HepG2 (cell line): ENCODE results near the gene KIF26B.

Experiments
- FOXP1 ChIP-seq, 2 experiments: fragments of 450-650 bp in 1 of 2; IDR thresholded peaks; 2 replicates each; pipeline ENCODE4 v1.6.1; 2017 to 2018; ENCODE audit warnings: antibody characterized with exemption in 1 of 2
- HIC2 ChIP-seq: sonication (generic); formaldehyde crosslinking; IDR thresholded peaks from 2 replicates; pipeline ENCODE4 v1.9.0; 2022; ENCODE audit warnings: low read depth, missing genetic modification reagents
- HMG20B ChIP-seq: conservative IDR thresholded peaks from 2 replicates; pipeline ENCODE4 v1.6.1; 2016; ENCODE audit warnings: missing genetic modification reagents, missing compliant biosample characterization
- MED1 ChIP-seq: sonication (generic); formaldehyde crosslinking; IDR thresholded peaks from 2 replicates; pipeline ENCODE4 v1.4.0; 2020; ENCODE audit warnings: missing genetic modification reagents
- POLR2A ChIP-seq, 2 experiments: IDR thresholded peaks; 2 replicates each; pipeline ENCODE4 v1.6.1; 2011; ENCODE audit warnings: low read depth in 2 of 2, low read length in 2 of 2, mild to moderate bottlenecking in 1 of 2, moderate library complexity in 1 of 2; ENCODE audit not compliant: insufficient read depth in 1 of 2
- TAF1 ChIP-seq: sonication (generic); formaldehyde crosslinking; IDR thresholded peaks from 2 replicates; pipeline ENCODE4 v1.4.0; 2020; ENCODE audit warnings: missing genetic modification reagents
- TIGD3 ChIP-seq: sonication (generic); formaldehyde crosslinking; IDR thresholded peaks from 2 replicates; pipeline ENCODE4 v1.5.1; 2020; ENCODE audit warnings: mild to moderate bottlenecking, missing genetic modification reagents, borderline replicate concordance
- USF2 ChIP-seq, 2 experiments: sonication (generic) in 1 of 2; formaldehyde crosslinking in 1 of 2; IDR thresholded peaks; 2 replicates each; pipeline versions ENCODE4 v1.5.1 to v1.6.1; 2011 to 2020; ENCODE audit warnings: borderline replicate concordance in 1 of 2, low read depth in 1 of 2, low read length in 1 of 2, mild to moderate bottlenecking in 1 of 2, missing genetic modification reagents in 1 of 2, moderate library complexity in 1 of 2
- ZBTB49 ChIP-seq: sonication (generic); formaldehyde crosslinking; IDR thresholded peaks from 2 replicates; pipeline ENCODE4 v1.4.0; 2020; ENCODE audit warnings: missing genetic modification reagents, borderline replicate concordance
- ZNF234 ChIP-seq: sonication (generic); formaldehyde crosslinking; conservative IDR thresholded peaks from 2 replicates; pipeline ENCODE4 v1.5.1; 2020; ENCODE audit warnings: mild to moderate bottlenecking, missing genetic modification reagents

- no peak for TF ChIP-seq MED1 (CRISPR knock-in tag)
- no peak for TF ChIP-seq POLR2A (IDR thresholded peaks at IDR 0.05; ENCODE audit: insufficient read depth in 1 of 2, low read depth in 2 of 2, low read length in 2 of 2)
- no peak for TF ChIP-seq HIC2 (CRISPR knock-in tag)
- TF ChIP-seq FOXP1 (IDR thresholded peaks at IDR 0.05) = no peak
- TF ChIP-seq FOXP1 (CRISPR knock-in tag; IDR thresholded peaks at IDR 0.05) = no peak
- TF ChIP-seq USF2 (IDR thresholded peaks at IDR 0.05; ENCODE audit: low read depth, low read length) = no peak
- no peak for TF ChIP-seq USF2 (CRISPR knock-in tag; IDR thresholded peaks at IDR 0.05; ENCODE audit: borderline replicate concordance)
- no peak for TF ChIP-seq ZBTB49 (CRISPR knock-in tag)
- no peak for TF ChIP-seq ZNF234
- TF ChIP-seq TAF1 (CRISPR knock-in tag) = no peak
- no peak for TF ChIP-seq TIGD3 (CRISPR knock-in tag)
- no peak for TF ChIP-seq HMG20B (CRISPR knock-in tag)
Measured at GRCh38 chr1:245692318-245692717, 537.5 kb downstream of the KIF26B start.
